Ishikawa (cell line): ENCODE results near the gene REC8.

ENCODE experiments used
- CEBPB ChIP-seq: IDR thresholded peaks from 2 replicates; pipeline ENCODE4 v1.6.1; 2012
- CREB1 ChIP-seq: IDR thresholded peaks from 2 replicates; pipeline ENCODE4 v1.6.1; 2012; ENCODE audit warnings: low read depth
- EGR1 ChIP-seq: IDR thresholded peaks from 2 replicates; pipeline ENCODE4 v1.6.1; 2012
- EP300 ChIP-seq: IDR thresholded peaks from 2 replicates; pipeline ENCODE4 v1.6.1; 2012; ENCODE audit warnings: borderline replicate concordance
- MAX ChIP-seq: IDR thresholded peaks from 2 replicates; pipeline ENCODE4 v1.6.1; 2012
- NFIC ChIP-seq: IDR thresholded peaks from 2 replicates; pipeline ENCODE4 v1.6.1; 2012
- RAD21 ChIP-seq: IDR thresholded peaks from 2 replicates; pipeline ENCODE4 v1.6.1; 2012; ENCODE audit warnings: low read depth
- REST ChIP-seq: IDR thresholded peaks from 2 replicates; pipeline ENCODE4 v1.6.1; 2012; ENCODE audit warnings: low read depth, mild to moderate bottlenecking
- TAF1 ChIP-seq: IDR thresholded peaks from 2 replicates; pipeline ENCODE4 v1.6.1; 2012; ENCODE audit warnings: low read depth, mild to moderate bottlenecking
- TEAD4 ChIP-seq: IDR thresholded peaks from 2 replicates; pipeline ENCODE4 v1.6.1; 2012
- YY1 ChIP-seq: IDR thresholded peaks from 2 replicates; pipeline ENCODE4 v1.6.1; 2012; ENCODE audit warnings: low read depth
- ZBTB7A ChIP-seq: IDR thresholded peaks from 2 replicates; pipeline ENCODE4 v1.6.1; 2012; ENCODE audit warnings: low read depth
- TF ChIP-seq, protein P1 (sequence below): IDR thresholded peaks from 2 replicates; pipeline ENCODE4 v1.6.1; 2012

- TF ChIP-seq YY1 = peak; percentile 87
- no peak for TF ChIP-seq EGR1
- peak; percentile 63; the same call in 1 of the 2 replicates for TF ChIP-seq TAF1
- TF ChIP-seq CREB1 = peak; percentile 80
- TF ChIP-seq CEBPB = peak; percentile 94
- TF ChIP-seq REST = no peak
- no peak; the same call in 1 of the 2 replicates for TF ChIP-seq EP300
- TF ChIP-seq TEAD4 = no peak
- TF ChIP-seq RAD21 = peak; percentile 62
- TF ChIP-seq, protein P1, sequence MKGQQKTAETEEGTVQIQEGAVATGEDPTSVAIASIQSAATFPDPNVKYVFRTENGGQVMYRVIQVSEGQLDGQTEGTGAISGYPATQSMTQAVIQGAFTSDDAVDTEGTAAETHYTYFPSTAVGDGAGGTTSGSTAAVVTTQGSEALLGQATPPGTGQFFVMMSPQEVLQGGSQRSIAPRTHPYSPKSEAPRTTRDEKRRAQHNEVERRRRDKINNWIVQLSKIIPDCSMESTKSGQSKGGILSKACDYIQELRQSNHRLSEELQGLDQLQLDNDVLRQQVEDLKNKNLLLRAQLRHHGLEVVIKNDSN = no peak
- no peak for TF ChIP-seq NFIC
- no peak for TF ChIP-seq ZBTB7A
- TF ChIP-seq MAX = peak; percentile 70
Measured at GRCh38 chr14:24215495-24216344, 43.8 kb downstream of the REC8 start, which contains the start of gene MDP1.
